Measurements from ENCODE around the gene PTPN4. TPM values are rescaled to one million over a fixed set of nuclear protein-coding genes. Genes with fewer than 3 reads are reported as not detected.
A peak's percentile ranks its signal among the peaks of the same experiment; 100 is the strongest.

Gene PTPN4
- total and polyA plus RNA-seq, 2 experiments from 2014 or later: 41.6 to 90.4 TPM

GRCh38 chr2:119716284-119716672 lies 43.4 kb upstream of the PTPN4 start (continued):
- TF ChIP-seq ZNF462 (CRISPR knock-in tag; IDR thresholded peaks at IDR 0.05) (no peak), STAT1 (IDR thresholded peaks at IDR 0.05; ENCODE audit: unreplicated experiment) (no peak), CREB1 (CRISPR knock-in tag; IDR thresholded peaks at IDR 0.05; ENCODE audit: low read depth) (no peak), EZH2phosphoT487 (IDR thresholded peaks at IDR 0.05; ENCODE audit: unreplicated experiment) (no peak), ETS1 (IDR thresholded peaks at IDR 0.05) (no peak), POLR2AphosphoS5 (IDR thresholded peaks at IDR 0.05; ENCODE audit: low read depth) (no peak)

- DNase-seq (ENCODE audit: low spot score) (no peak), ATAC-seq (peak; percentile 40)
- Histone ChIP-seq H2AFZ (peak overlapping the region; percentile 94), H3K27ac (ENCODE audit: low read depth) (0 out of 2 replicates have a peak overlapping the region, but pooled peaks have one; percentile 45), H3K36me3 (ENCODE audit: insufficient read depth) (no peaks in the 10 kb centered on the region), H4K20me1 (replicated peaks; ENCODE audit: insufficient read depth) (no peaks in the 10 kb centered on the region), H3K27me3 (ENCODE audit: insufficient read depth) (no peaks in the 10 kb centered on the region), H3K4me3 (no peak overlapping the region), H3K79me2 (replicated peaks; ENCODE audit: insufficient read depth) (no peaks in the 10 kb centered on the region), H3K4me1 (ENCODE audit: insufficient read depth) (peaks cover 7% of the 10 kb centered on the region; the same call in 1 of the 2 replicates), H3K4me2 (no peak overlapping the region; the same call in 1 of the 2 replicates), H3K9me2 (ENCODE audit: insufficient read depth) (no peaks in the 10 kb centered on the region), H3F3A (replicated peaks; ENCODE audit: low read depth) (no peaks in the 10 kb centered on the region)
- Mint-ChIP-seq H3K27me3 (ENCODE audit: insufficient read depth, low read depth, poor library complexity) (peaks cover 10% of the 10 kb centered on the region), H3K36me3 (ENCODE audit: low read depth) (0 out of 3 replicates have a peak, but pooled peaks cover 3% of the 10 kb centered on the region), H3K4me3 (no peak overlapping the region), H3K4me1 (peaks cover 10% of the 10 kb centered on the region), H3K9me3 (peaks cover 9% of the 10 kb centered on the region; the same call in 2 of the 3 replicates), H3K27ac (peak overlapping the region; percentile 53; the same call in 1 of the 2 replicates)
- TF ChIP-seq POLR2AphosphoS5 (IDR thresholded peaks at IDR 0.05; ENCODE audit: low read depth) (no peak), JUNB (IDR thresholded peaks at IDR 0.05; ENCODE audit: unreplicated experiment) (no peak), EZH2 (IDR thresholded peaks at IDR 0.05; ENCODE audit: low read depth, unreplicated experiment) (no peak), ETS1 (IDR thresholded peaks at IDR 0.05) (no peak)
Measured at GRCh38 chr2:119718501-119719260, 41.0 kb upstream of the PTPN4 start.

All from GM23338 (cell line).